ENCODE measurements around the gene PRCC. TPM values are rescaled to one million over a fixed set of nuclear protein-coding genes. Genes with fewer than 3 reads are reported as not detected.

Gene PRCC
- total and polyA plus RNA-seq, 12 donors, result 32.1 to 56.9 (median 44.2) TPM

GRCh38 chr1:156847591-156848460 is 80.5 kb downstream of the PRCC start:
- intact Hi-C loops (cut with DNase I), result loop anchor here in 1 of 10 donors (10.0 kb wide), 1 partner anchor 77 kb away; the partner anchor contains the start of gene LRRC71
- H3K9me3 ChIP-seq, result no peaks in the 10 kb centered on the region
- H3K36me3 ChIP-seq, result no peaks in the 10 kb centered on the region
- H3K4me1 ChIP-seq, result peaks cover 0 to 30% (median 15%) of the 10 kb centered on the region in 9 donors
- 74 to 82% methylated on average over 7 of the region's 7 CpGs for WGBS, 2 donors
- no peak overlapping the region for H3K4me3 ChIP-seq
- no peak overlapping the region for H3K27ac ChIP-seq
- no peak for DNase-seq
- TF ChIP-seq, protein P1, sequence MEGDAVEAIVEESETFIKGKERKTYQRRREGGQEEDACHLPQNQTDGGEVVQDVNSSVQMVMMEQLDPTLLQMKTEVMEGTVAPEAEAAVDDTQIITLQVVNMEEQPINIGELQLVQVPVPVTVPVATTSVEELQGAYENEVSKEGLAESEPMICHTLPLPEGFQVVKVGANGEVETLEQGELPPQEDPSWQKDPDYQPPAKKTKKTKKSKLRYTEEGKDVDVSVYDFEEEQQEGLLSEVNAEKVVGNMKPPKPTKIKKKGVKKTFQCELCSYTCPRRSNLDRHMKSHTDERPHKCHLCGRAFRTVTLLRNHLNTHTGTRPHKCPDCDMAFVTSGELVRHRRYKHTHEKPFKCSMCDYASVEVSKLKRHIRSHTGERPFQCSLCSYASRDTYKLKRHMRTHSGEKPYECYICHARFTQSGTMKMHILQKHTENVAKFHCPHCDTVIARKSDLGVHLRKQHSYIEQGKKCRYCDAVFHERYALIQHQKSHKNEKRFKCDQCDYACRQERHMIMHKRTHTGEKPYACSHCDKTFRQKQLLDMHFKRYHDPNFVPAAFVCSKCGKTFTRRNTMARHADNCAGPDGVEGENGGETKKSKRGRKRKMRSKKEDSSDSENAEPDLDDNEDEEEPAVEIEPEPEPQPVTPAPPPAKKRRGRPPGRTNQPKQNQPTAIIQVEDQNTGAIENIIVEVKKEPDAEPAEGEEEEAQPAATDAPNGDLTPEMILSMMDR (IDR thresholded peaks at IDR 0.05), result no peak
- H3K27me3 ChIP-seq, result peaks cover 3 to 76% (median 65%) of the 10 kb centered on the region in 7 donors
- ATAC-seq, result no peak

DNA sequence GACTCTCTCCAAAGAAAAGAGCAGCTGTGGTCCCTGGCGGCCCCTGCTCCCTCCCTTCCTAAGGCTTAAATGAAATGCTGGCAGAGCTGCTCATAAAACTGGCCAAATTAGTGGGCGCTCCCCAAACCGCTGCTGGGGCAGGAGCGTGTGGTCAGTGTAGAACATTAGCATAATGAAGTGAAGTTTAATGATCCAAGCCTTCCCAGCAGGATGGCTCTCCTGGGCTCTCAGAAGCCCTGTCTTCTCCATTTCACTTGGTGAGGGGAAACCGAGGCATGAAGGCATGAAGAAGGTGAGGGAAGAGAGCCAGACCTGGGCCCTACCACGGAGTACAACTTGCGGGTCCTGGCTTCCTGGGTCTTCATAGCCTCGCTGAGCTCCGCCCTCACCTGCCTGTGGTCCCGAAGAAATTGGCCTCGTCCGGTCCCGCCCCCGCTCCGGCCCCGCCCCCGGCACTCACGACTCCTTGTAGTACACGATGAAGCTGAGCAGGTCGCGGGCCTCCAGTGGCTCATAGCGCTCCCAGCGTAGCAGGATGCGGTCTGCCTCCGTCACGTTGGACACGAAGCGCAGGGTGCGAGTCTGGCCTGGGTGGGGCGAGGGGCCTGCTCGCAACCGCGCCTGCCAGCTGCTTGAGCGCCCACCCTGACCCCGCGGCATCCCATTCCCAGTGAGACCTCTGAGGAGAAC is 81.3 kb downstream of the PRCC start:
- no peak overlapping the region for H3K27ac ChIP-seq
- no peak for ATAC-seq
- intact Hi-C loops (cut with DNase I), result loop anchor here in 1 of 10 donors (10.0 kb wide), 1 partner anchor 76 kb away; the partner anchor contains the start of gene LRRC71
- 16 to 17% methylated on average over 36 of the region's 36 CpGs for WGBS, 2 donors
- no peaks in the 10 kb centered on the region for H3K9me3 ChIP-seq
- H3K27me3 ChIP-seq, result peaks cover 3 to 69% (median 58%) of the 10 kb centered on the region in 7 donors
- DNase-seq, result peak in 1 of 2 donors; percentile 37
- TF ChIP-seq, protein P1 (IDR thresholded peaks at IDR 0.05), result no peak
- no peak overlapping the region for H3K4me3 ChIP-seq
- peaks cover 0 to 30% (median 15%) of the 10 kb centered on the region in 9 donors for H3K4me1 ChIP-seq
- H3K36me3 ChIP-seq, result no peaks in the 10 kb centered on the region

GRCh38 chr1:156849151-156849496 is 81.8 kb downstream of the PRCC start:
- ATAC-seq, result no peak
- no peaks in the 10 kb centered on the region for H3K36me3 ChIP-seq
- WGBS, 2 donors, result 31% methylated on average over 23 of the region's 23 CpGs
- TF ChIP-seq, protein P1 (IDR thresholded peaks at IDR 0.05), result no peak
- no peak for DNase-seq
- peaks cover 3 to 63% (median 52%) of the 10 kb centered on the region in 7 donors for H3K27me3 ChIP-seq
- peaks cover 0 to 30% (median 15%) of the 10 kb centered on the region in 9 donors for H3K4me1 ChIP-seq
- intact Hi-C loops (cut with DNase I), result loop anchor here in 1 of 10 donors (10.0 kb wide), 1 partner anchor 76 kb away; the partner anchor contains the start of gene LRRC71
- no peak overlapping the region for H3K27ac ChIP-seq
- no peaks in the 10 kb centered on the region for H3K9me3 ChIP-seq
- no peak overlapping the region for H3K4me3 ChIP-seq

Other genes with a start within 250 kb of the PRCC start
- 1 to 10 TPM in 3 of 10 donors, under 1 TPM in 7; 0.07 to 3.8 (median 0.39) TPM for gene IQGAP3, start 195.0 kb upstream of the PRCC start, total RNA-seq
- under 1 TPM; 0.09 to 0.22 TPM for gene IQGAP3, start 195.0 kb upstream of the PRCC start, polyA plus RNA-seq
- under 1 TPM in 1 of 10 donors, not detected in 9; 0.21 TPM for gene TTC24, start 187.8 kb upstream of the PRCC start, total RNA-seq
- under 1 TPM in 1 of 2 donors, not detected in 1; 0.03 TPM for gene TTC24, start 187.8 kb upstream of the PRCC start, polyA plus RNA-seq
- gene NAXE, start 175.8 kb upstream of the PRCC start, total RNA-seq, result 100 to 1,000 TPM in 9 of 10 donors, 10 to 100 TPM in 1; 93.1 to 134 (median 112) TPM
- 100 to 1,000 TPM in 1 of 2 donors, 10 to 100 TPM in 1; 59.8 to 103 TPM for gene NAXE, start 175.8 kb upstream of the PRCC start, polyA plus RNA-seq
- 10 to 100 TPM in 9 of 10 donors, 1 to 10 TPM in 1; 9.3 to 25.4 (median 13.3) TPM for gene GPATCH4, start 166.1 kb upstream of the PRCC start, total RNA-seq
- gene GPATCH4, start 166.1 kb upstream of the PRCC start, polyA plus RNA-seq, result 10 to 100 TPM; 24.1 to 34.5 TPM
- 1 to 10 TPM in 3 of 10 donors, under 1 TPM in 6, not detected in 1; 0.24 to 1.7 (median 0.77) TPM for gene HAPLN2, start 148.1 kb upstream of the PRCC start, total RNA-seq
- gene HAPLN2, start 148.1 kb upstream of the PRCC start, polyA plus RNA-seq, result 1 to 10 TPM; 3.0 to 6.3 TPM
- gene BCAN, start 125.4 kb upstream of the PRCC start, total RNA-seq, result under 1 TPM in 6 of 10 donors, not detected in 4; 0.14 to 0.52 (median 0.24) TPM
- under 1 TPM; 0.20 to 0.29 TPM for gene BCAN, start 125.4 kb upstream of the PRCC start, polyA plus RNA-seq
- gene NES, start 90.1 kb upstream of the PRCC start, total RNA-seq, result 100 to 1,000 TPM in 9 of 10 donors, 10 to 100 TPM in 1; 84.6 to 389 (median 196) TPM
- gene NES, start 90.1 kb upstream of the PRCC start, polyA plus RNA-seq, result 100 to 1,000 TPM in 1 of 2 donors, 10 to 100 TPM in 1; 46.8 to 116 TPM
- 1 to 10 TPM in 4 of 10 donors, under 1 TPM in 5, not detected in 1; 0.25 to 2.7 (median 0.64) TPM for gene CRABP2, start 62.0 kb upstream of the PRCC start, total RNA-seq
- gene CRABP2, start 62.0 kb upstream of the PRCC start, polyA plus RNA-seq, result 1 to 10 TPM; 1.5 to 1.8 TPM
- gene METTL25B, start 39.1 kb upstream of the PRCC start, total RNA-seq, result 10 to 100 TPM; 12.8 to 18.8 (median 15.2) TPM
- 10 to 100 TPM; 17.0 to 45.2 TPM for gene METTL25B, start 39.1 kb upstream of the PRCC start, polyA plus RNA-seq
- gene ISG20L2, start 38.8 kb upstream of the PRCC start, total RNA-seq, result 10 to 100 TPM; 10.5 to 17.5 (median 15.2) TPM
- gene ISG20L2, start 38.8 kb upstream of the PRCC start, polyA plus RNA-seq, result 10 to 100 TPM in 1 of 2 donors, 1 to 10 TPM in 1; 5.7 to 11.3 TPM
- gene MRPL24, start 26.4 kb upstream of the PRCC start, total RNA-seq, result 100 to 1,000 TPM in 2 of 10 donors, 10 to 100 TPM in 8; 70.3 to 105 (median 86.7) TPM
- gene MRPL24, start 26.4 kb upstream of the PRCC start, polyA plus RNA-seq, result 100 to 1,000 TPM; 157 to 250 TPM
- 100 to 1,000 TPM; 135 to 202 (median 148) TPM for gene HDGF, start 15.9 kb upstream of the PRCC start, total RNA-seq
- 100 to 1,000 TPM in 1 of 2 donors, 10 to 100 TPM in 1; 69.8 to 126 TPM for gene HDGF, start 15.9 kb upstream of the PRCC start, polyA plus RNA-seq
- gene SH2D2A, start 49.3 kb downstream of the PRCC start, total RNA-seq, result 1 to 10 TPM in 3 of 10 donors, under 1 TPM in 6, not detected in 1; 0.50 to 4.4 (median 0.80) TPM
- gene SH2D2A, start 49.3 kb downstream of the PRCC start, polyA plus RNA-seq, result 1 to 10 TPM in 1 of 2 donors, under 1 TPM in 1; 0.96 to 1.0 TPM
- gene INSRR, start 91.6 kb downstream of the PRCC start, total RNA-seq, result under 1 TPM; 0.04 to 0.20 (median 0.07) TPM
- gene INSRR, start 91.6 kb downstream of the PRCC start, polyA plus RNA-seq, result under 1 TPM; 0.01 to 0.80 TPM
- 1 to 10 TPM in 4 of 10 donors, under 1 TPM in 6; 0.15 to 3.7 (median 0.69) TPM for gene NTRK1, start 93.3 kb downstream of the PRCC start, total RNA-seq
- 1 to 10 TPM in 1 of 2 donors, under 1 TPM in 1; 0.28 to 1.5 TPM for gene NTRK1, start 93.3 kb downstream of the PRCC start, polyA plus RNA-seq
- 10 to 100 TPM in 2 of 10 donors, 1 to 10 TPM in 8; 3.8 to 12.4 (median 7.1) TPM for gene PEAR1, start 126.2 kb downstream of the PRCC start, total RNA-seq
- 10 to 100 TPM in 1 of 2 donors, 1 to 10 TPM in 1; 6.2 to 13.7 TPM for gene PEAR1, start 126.2 kb downstream of the PRCC start, polyA plus RNA-seq
- gene LRRC71, start 153.1 kb downstream of the PRCC start, total RNA-seq, result under 1 TPM in 3 of 10 donors, not detected in 7; 0.15 to 0.38 (median 0.35) TPM
- gene LRRC71, start 153.1 kb downstream of the PRCC start, polyA plus RNA-seq, result under 1 TPM; 0.06 to 0.51 TPM

Data from heart right ventricle (tissue), 16 donors.